ENCODE data around the gene CC2D2B.

- TF ChIP-seq CTCF (conservative IDR thresholded peaks at IDR 0.05; ENCODE audit: low read depth, low read length): no peak
- no peak for TF ChIP-seq EZH2 (IDR thresholded peaks at IDR 0.05; ENCODE audit: low read length, unreplicated experiment)
- no peak for TF ChIP-seq EZH2phosphoT487 (IDR thresholded peaks at IDR 0.05; ENCODE audit: borderline replicate concordance, low read length)
Measured at GRCh38 chr10:95987685-95988426, 80.1 kb downstream of the CC2D2B start.

Data from PC-3 (cell line).